B cell (primary cell): Measurements from ENCODE around the gene CCNF. TPM values are rescaled to one million over a fixed set of nuclear protein-coding genes. Genes with fewer than 3 reads are reported as not detected.

Experiments
- ATAC-seq: fragments of 200-7000 bp; cut with Tn5 transposase; one replicate; pipeline ENCODE4 v1.10.0; 2021; ENCODE audit warnings: low read depth, mild to moderate bottlenecking, moderate number of reproducible peaks, moderate library complexity
- CTCF ChIA-PET: fragments of 350-600 bp; sonication (Branson Sonifier 250); formaldehyde crosslinking; loops from one replicate; lab custom pipeline; 2021; ENCODE audit warnings: antibody characterized with exemption, inconsistent platforms; lab: Charles Lee
- POLR2A ChIA-PET: fragments of 350-600 bp; sonication (Branson Sonifier 250); formaldehyde crosslinking; loops from one replicate; lab custom pipeline; 2021; ENCODE audit warnings: antibody characterized with exemption; lab: Charles Lee
- DNase-seq: peaks from one replicate; pipeline ENCODE4 v3.0.0; 2013
- H2AFZ ChIP-seq: 2 replicates; pipeline ENCODE4 v1.6.1; 2012; ENCODE audit warnings: mild to moderate bottlenecking, low read depth, low read length; ENCODE audit not compliant: insufficient read depth, poor library complexity, severe bottlenecking
- H3K27ac ChIP-seq, 2 donors: 1 replicate in 1 of 2; 2 replicates in 1 of 2; pipeline ENCODE4 v1.5.1; 2012 to 2013; ENCODE audit warnings: low read length in 2 of 2, mild to moderate bottlenecking in 2 of 2, moderate library complexity in 1 of 2
- H3K27me3 ChIP-seq, 4 experiments: fragments of 200-600 bp in 1 of 4; sonication (generic) in 1 of 4; replicated peaks in 1 of 4; 1 replicate in 2 of 4; 2 replicates in 2 of 4; pipeline versions ENCODE4 v1.6.1 to v1.7.0; 2013 to 2016; ENCODE audit warnings: low read length in 3 of 4, mild to moderate bottlenecking in 2 of 4, mixed read lengths in 1 of 4, moderate library complexity in 1 of 4; ENCODE audit not compliant: insufficient read depth in 4 of 4, control insufficient read depth in 3 of 4; ENCODE audit errors: control extremely low read depth in 1 of 4
- H3K36me3 ChIP-seq, 2 experiments: replicated peaks in 1 of 2; 1 replicate in 1 of 2; 2 replicates in 1 of 2; pipeline versions ENCODE4 v1.6.1 to v1.7.1; 2013; ENCODE audit warnings: low read length in 1 of 2; ENCODE audit not compliant: insufficient read depth in 2 of 2, control insufficient read depth in 1 of 2; ENCODE audit errors: control extremely low read depth in 1 of 2, extremely low read depth in 1 of 2
- H3K4me1 ChIP-seq, 2 donors: fragments of 200-600 bp in 1 of 2; sonication (generic) in 1 of 2; 1 replicate in 1 of 2; 2 replicates in 1 of 2; pipeline versions ENCODE4 v1.5.1 to v1.6.1; 2013 to 2017; ENCODE audit warnings: low read length in 2 of 2; ENCODE audit not compliant: control insufficient read depth in 2 of 2, insufficient read depth in 2 of 2
- H3K4me2 ChIP-seq: replicated peaks from 2 replicates; pipeline ENCODE3; 2012; ENCODE audit warnings: mild to moderate bottlenecking, low read depth, low read length; ENCODE audit not compliant: poor library complexity, severe bottlenecking
- H3K4me3 ChIP-seq, 5 experiments: fragments of 200-600 bp in 1 of 5; sonication (generic) in 1 of 5; 1 replicate in 3 of 5; 2 replicates in 2 of 5; pipeline versions ENCODE4 v1.5.1 to v1.7.0; 2011 to 2016; ENCODE audit warnings: low read length in 4 of 5, mild to moderate bottlenecking in 4 of 5, low read depth in 2 of 5, control low read depth in 1 of 5, moderate library complexity in 1 of 5; ENCODE audit not compliant: insufficient read depth in 1 of 5; ENCODE audit errors: control extremely low read depth in 1 of 5, extremely low read depth in 1 of 5
- H3K79me2 ChIP-seq: fragments of 200-600 bp; sonication (generic); one replicate; pipeline ENCODE4 v1.6.0; 2016; ENCODE audit warnings: low read length; ENCODE audit not compliant: control insufficient read depth, insufficient read depth
- H3K9ac ChIP-seq: fragments of 200-600 bp; sonication (generic); 2 replicates; pipeline ENCODE4 v1.6.1; 2017; ENCODE audit warnings: mild to moderate bottlenecking, low read length, moderate library complexity
- H3K9me3 ChIP-seq, 3 donors: one replicate each; pipeline versions ENCODE4 v1.6.1 to v1.7.1; 2013; ENCODE audit warnings: low read length in 2 of 3; ENCODE audit not compliant: control insufficient read depth in 2 of 3, insufficient read depth in 1 of 3; ENCODE audit errors: control extremely low read depth in 1 of 3
- H4K20me1 ChIP-seq: 2 replicates; pipeline ENCODE4 v1.6.0; 2012; ENCODE audit warnings: mild to moderate bottlenecking, low read length; ENCODE audit not compliant: insufficient read depth, control insufficient read depth, poor library complexity, severe bottlenecking
- H3K27ac Mint-ChIP-seq: one replicate; pipeline ENCODE4 v1.8.0; 2021; ENCODE audit warnings: mixed read lengths
- H3K27me3 Mint-ChIP-seq: one replicate; pipeline ENCODE4 v1.8.0; 2021; ENCODE audit warnings: mixed read lengths
- H3K4me1 Mint-ChIP-seq: one replicate; pipeline ENCODE4 v1.8.0; 2021; ENCODE audit warnings: mixed read lengths
- H3K4me3 Mint-ChIP-seq: one replicate; pipeline ENCODE4 v1.8.0; 2021; ENCODE audit warnings: mixed read lengths
- H3K9me3 Mint-ChIP-seq: one replicate; pipeline ENCODE4 v1.8.0; 2022; ENCODE audit warnings: mixed read lengths; ENCODE audit not compliant: insufficient read depth
- CTCF ChIP-seq: fragments of 200-600 bp; IDR thresholded peaks from one replicate; pipeline ENCODE4 v1.8.0; 2022; ENCODE audit warnings: antibody characterized with exemption, mild to moderate bottlenecking
- EZH2 ChIP-seq: IDR thresholded peaks from 2 replicates; pipeline ENCODE4 v1.6.1; 2012; ENCODE audit warnings: borderline replicate concordance, low read depth, mild to moderate bottlenecking, moderate library complexity, low read length; ENCODE audit not compliant: insufficient read depth, poor library complexity, severe bottlenecking
- WGBS: methylation state at CpG from one replicate; pipeline ENCODE4 v1.1.5; 2013; ENCODE audit warnings: missing lambda C conversion rate; ENCODE audit not compliant: insufficient coverage; 5-methylcytosine and 5-hydroxymethylcytosine counted together
- intact Hi-C: fragments of 100-400 bp; cut with micrococcal nuclease; formaldehyde crosslinking; loops from one replicate; pipeline ENCODE4 v1.10.0; 2022
- polyA plus RNA-seq: library from polyadenylated mRNA; depleted of rRNA; stranded (reverse); fragments of >200 nt; gene quantifications from 2 replicates; pipeline ENCODE4 v1.2.3, GENCODE V29; 2012
- total RNA-seq, 2 donors: library from RNA; stranded (reverse); fragments of 120-200 nt in 1 of 2; gene quantifications; 1 replicate in 1 of 2; 2 replicates in 1 of 2; pipeline versions ENCODE4 v1.2.3 to v1.2.4, GENCODE V29; 2013 to 2022

Gene CCNF
- total and polyA plus RNA-seq, 2 donors (not counting 1 experiment from before 2014, with no cell fraction given) = 3.2 to 5.3 TPM

- H3K36me3 ChIP-seq = no peaks in the 10 kb centered on the region
- H3K4me1 Mint-ChIP-seq = peaks cover 21% of the 10 kb centered on the region
- peak overlapping the region; percentile 72 for H3K4me3 Mint-ChIP-seq
- ATAC-seq = no peak
- no peak overlapping the region for H3K4me2 ChIP-seq
- ChIA-PET CTCF (interaction anchor here (1.8 to 3.3 kb wide), 2 partner anchors 10 to 25 kb away, joined by 7 to 13 read pairs; no protein-coding TSS in a partner anchor), POLR2A (interaction anchor here (1.1 kb wide), 1 partner anchor 70 kb away, joined by 5 read pairs; no protein-coding TSS in a partner anchor)
- H3K27ac ChIP-seq = no peak overlapping the region
- no peak for DNase-seq
- H3K27me3 ChIP-seq = peaks cover 0 to 19% (median 15%) of the 10 kb centered on the region in 4 experiments
- H3K4me3 ChIP-seq = no peak overlapping the region
- H3K27me3 Mint-ChIP-seq = peaks cover 7% of the 10 kb centered on the region
- WGBS = 98% methylated on average over 9 of the region's 9 CpGs
- H2AFZ ChIP-seq = no peak overlapping the region
- peaks cover 32% of the 10 kb centered on the region for H4K20me1 ChIP-seq
- TF ChIP-seq CTCF (no peak), EZH2 (no peak)
- peaks cover 56% of the 10 kb centered on the region for H3K79me2 ChIP-seq
- peaks cover 30 to 31% of the 10 kb centered on the region in 2 donors for H3K4me1 ChIP-seq
- H3K9me3 ChIP-seq = no peaks in the 10 kb centered on the region
- peak overlapping the region; percentile 48 for H3K27ac Mint-ChIP-seq
- no peak overlapping the region for H3K9ac ChIP-seq
- H3K9me3 Mint-ChIP-seq = no peaks in the 10 kb centered on the region
- intact Hi-C loops = no loop called here
These were observed 47.1 kb downstream of the CCNF start for GRCh38 chr16:2476345-2476720.

GRCh38 chr16:2476741-2477140 is 47.5 kb downstream of the CCNF start:
- no peaks in the 10 kb centered on the region for H3K9me3 Mint-ChIP-seq
- no peaks in the 10 kb centered on the region for H3K9me3 ChIP-seq
- H3K4me2 ChIP-seq = no peak overlapping the region
- DNase-seq (no peak), ATAC-seq (no peak)
- H3K27me3 Mint-ChIP-seq = peaks cover 7% of the 10 kb centered on the region
- peaks cover 31% of the 10 kb centered on the region for H4K20me1 ChIP-seq
- no peaks in the 10 kb centered on the region for H3K36me3 ChIP-seq
- POLR2A ChIA-PET = interaction anchor here (1.1 kb wide), 1 partner anchor 70 kb away, joined by 5 read pairs; no protein-coding TSS in a partner anchor
- peaks cover 26 to 28% of the 10 kb centered on the region in 2 donors for H3K4me1 ChIP-seq
- intact Hi-C loops = no loop called here
- H3K79me2 ChIP-seq = peaks cover 60% of the 10 kb centered on the region
- H3K27ac ChIP-seq = no peak overlapping the region
- H3K4me1 Mint-ChIP-seq = peaks cover 20% of the 10 kb centered on the region
- H2AFZ ChIP-seq = no peak overlapping the region
- H3K27me3 ChIP-seq = peaks cover 0 to 18% (median 15%) of the 10 kb centered on the region in 4 experiments
- H3K27ac Mint-ChIP-seq = peak overlapping the region; percentile 48
- H3K4me3 Mint-ChIP-seq = peak overlapping the region; percentile 72
- H3K4me3 ChIP-seq = no peak overlapping the region
- TF ChIP-seq CTCF (no peak), EZH2 (no peak)
- CTCF ChIA-PET = interaction anchor here (1.8 to 3.3 kb wide), 2 partner anchors 10 to 25 kb away, joined by 7 to 13 read pairs; no protein-coding TSS in a partner anchor
- 97% methylated on average over 3 of the region's 3 CpGs for WGBS
- H3K9ac ChIP-seq = no peak overlapping the region
